Measurements from ENCODE around the gene ITPK1.

ITPK1 gene

DNA sequence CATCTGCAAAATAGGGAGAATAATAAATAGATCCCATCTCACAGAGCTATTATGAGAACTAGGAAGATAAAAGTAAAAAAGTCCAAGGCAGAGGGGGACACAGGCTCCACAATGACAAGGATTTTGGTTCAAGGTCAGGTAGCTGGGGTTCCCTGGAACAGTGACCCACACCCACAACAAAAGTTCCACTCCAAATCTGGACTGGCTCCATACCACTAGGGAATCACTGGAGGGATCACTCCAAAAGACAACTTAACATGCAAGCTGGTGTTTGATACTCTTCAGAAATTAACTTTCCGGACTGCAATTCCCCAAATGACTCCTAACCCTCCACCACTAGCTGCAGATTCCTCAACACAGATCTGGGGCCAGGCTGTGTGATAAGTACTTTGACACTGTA, 54.9 kb downstream of the ITPK1 start:
- H3K4me3 ChIP-seq (replicated peaks in 1 of 2; ENCODE audit: low read depth in 2 of 2, low read length in 2 of 2): no peak overlapping the region
- TF ChIP-seq, protein P1, sequence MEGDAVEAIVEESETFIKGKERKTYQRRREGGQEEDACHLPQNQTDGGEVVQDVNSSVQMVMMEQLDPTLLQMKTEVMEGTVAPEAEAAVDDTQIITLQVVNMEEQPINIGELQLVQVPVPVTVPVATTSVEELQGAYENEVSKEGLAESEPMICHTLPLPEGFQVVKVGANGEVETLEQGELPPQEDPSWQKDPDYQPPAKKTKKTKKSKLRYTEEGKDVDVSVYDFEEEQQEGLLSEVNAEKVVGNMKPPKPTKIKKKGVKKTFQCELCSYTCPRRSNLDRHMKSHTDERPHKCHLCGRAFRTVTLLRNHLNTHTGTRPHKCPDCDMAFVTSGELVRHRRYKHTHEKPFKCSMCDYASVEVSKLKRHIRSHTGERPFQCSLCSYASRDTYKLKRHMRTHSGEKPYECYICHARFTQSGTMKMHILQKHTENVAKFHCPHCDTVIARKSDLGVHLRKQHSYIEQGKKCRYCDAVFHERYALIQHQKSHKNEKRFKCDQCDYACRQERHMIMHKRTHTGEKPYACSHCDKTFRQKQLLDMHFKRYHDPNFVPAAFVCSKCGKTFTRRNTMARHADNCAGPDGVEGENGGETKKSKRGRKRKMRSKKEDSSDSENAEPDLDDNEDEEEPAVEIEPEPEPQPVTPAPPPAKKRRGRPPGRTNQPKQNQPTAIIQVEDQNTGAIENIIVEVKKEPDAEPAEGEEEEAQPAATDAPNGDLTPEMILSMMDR (IDR thresholded peaks at IDR 0.05; ENCODE audit: low read depth, low read length): no peak
- DNase-seq (ENCODE audit: low read depth in 2 of 2): no peak

DNA sequence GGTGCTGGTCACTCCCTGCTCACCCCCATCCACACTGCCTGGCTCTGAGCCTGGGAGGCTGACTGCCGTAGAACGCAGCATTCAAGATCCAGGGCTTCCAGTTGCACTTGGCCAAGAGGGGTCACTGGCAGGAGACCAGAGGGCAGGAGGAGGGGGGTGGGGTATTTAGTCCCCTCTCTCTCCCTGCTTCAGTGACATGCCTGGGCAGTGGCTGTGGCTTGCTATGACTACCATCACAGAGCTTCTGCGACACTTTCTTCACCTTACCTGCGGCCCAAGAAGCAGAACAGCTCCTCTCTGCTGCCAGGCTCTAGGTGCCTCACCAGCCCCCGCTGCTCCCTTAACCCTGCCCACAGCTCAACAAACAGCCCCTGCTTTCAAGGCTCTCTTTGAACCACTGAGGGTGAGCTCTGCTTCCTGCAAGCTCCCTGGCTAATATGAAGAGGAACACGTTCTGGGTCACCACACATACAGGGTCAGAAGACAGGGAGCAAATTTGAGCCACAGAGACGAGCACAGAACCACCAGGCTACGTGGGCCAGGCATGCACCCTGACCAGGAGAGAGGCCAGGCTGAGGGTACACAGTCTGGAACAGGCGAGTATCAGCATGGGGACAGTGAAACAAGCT, 55.7 kb downstream of the ITPK1 start:
- H3K4me3 ChIP-seq (replicated peaks in 1 of 2; ENCODE audit: low read depth in 2 of 2, low read length in 2 of 2): no peak overlapping the region
- TF ChIP-seq, protein P1 (IDR thresholded peaks at IDR 0.05; ENCODE audit: low read depth, low read length): no peak
- DNase-seq (ENCODE audit: low read depth in 2 of 2): no peak

DNA sequence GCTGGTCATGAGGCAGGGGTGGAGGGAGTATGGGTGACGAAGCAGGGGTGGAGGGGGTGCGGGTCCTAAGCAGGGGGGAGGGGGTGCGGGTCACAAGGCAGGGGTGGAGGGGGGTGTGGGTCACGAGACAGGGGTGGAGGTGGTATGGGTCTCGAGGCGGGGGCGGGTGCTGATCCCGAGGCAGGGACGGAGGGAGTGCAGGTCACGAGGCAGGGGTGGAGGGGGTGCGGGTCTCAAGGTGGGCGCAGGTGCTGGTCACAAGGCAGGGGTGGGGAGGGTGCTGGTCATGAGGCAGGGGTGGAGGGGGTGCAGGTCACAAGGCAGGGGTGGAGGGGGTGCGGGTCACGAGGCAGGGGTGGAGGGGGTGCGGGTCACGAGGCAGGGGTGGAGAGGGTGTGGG, 56.5 kb downstream of the ITPK1 start:
- no peak overlapping the region for H3K4me3 ChIP-seq (replicated peaks in 1 of 2; ENCODE audit: low read depth in 2 of 2, low read length in 2 of 2)
- no peak for DNase-seq (ENCODE audit: low read depth in 2 of 2)
- TF ChIP-seq, protein P1 (IDR thresholded peaks at IDR 0.05; ENCODE audit: low read depth, low read length): no peak

DNA sequence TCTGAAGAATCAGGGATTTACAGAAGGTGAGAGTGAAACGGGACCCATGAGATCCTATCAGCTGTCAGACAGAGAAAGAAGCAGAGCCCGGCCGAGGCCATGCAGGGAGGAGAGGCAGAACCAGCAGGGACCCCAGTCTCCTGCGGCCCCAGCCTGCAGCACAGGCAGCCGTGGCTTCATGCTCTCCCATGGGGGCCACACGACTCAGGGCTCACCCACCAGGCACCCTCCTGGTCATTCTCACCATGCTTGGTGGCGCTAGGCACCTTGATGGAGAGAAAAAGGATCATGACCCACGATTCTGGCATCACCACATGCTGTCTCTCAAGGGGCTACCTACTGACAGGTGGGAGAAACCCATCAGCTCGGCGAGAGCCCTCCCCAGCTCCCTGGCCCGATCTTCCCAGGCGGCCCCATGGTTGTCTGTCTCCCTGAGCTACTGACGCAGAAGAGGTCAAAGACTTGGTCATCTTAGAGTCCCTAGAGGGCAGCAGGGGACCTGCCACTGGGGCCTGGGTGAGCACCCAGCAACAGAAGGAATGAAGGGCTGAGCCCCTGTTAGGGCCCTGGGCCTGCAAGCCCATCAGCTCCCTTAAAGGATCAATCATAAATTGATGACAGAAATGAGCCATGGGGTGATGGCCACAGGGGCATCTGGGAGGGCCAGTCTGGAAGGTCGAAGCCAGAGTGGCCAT, 58.0 kb downstream of the ITPK1 start:
- H3K4me3 ChIP-seq (replicated peaks in 1 of 2; ENCODE audit: low read depth in 2 of 2, low read length in 2 of 2): no peak overlapping the region
- no peak for DNase-seq (ENCODE audit: low read depth in 2 of 2)
- TF ChIP-seq, protein P1 (IDR thresholded peaks at IDR 0.05; ENCODE audit: low read depth, low read length): no peak

DNA sequence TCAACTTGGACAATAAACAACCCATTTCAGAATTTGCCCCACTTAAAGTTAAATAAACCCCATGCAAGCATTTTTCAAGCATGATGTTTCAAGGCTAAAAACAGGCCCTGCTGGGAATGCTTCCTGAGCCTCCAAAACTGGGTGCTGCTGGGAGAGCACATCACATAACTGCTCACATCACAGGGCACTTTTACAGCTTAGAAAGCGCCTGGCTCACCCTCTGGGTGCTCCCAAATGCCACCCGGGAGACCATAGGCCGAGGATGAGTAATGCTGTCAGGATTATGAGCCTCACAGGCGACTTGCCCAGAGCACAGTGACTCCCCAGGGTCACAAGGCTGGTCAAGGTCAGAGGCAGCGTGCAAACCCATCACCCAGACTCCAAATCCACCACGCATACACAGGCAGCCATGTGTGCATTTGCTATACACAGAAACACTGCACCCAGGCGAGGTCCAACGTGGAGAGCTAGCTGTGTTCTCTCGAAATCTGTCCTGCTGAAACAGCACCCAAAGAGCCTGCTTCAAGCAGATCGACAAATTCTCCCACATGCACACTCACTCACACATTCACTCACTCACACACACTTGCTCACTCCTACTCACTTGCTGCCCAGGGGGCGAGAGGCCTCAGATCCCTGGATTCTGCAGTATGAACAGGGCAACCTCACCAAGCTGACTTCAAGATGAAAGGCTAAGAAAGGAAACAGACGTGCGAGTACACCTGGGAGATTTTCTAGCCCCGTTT, 58.7 kb downstream of the ITPK1 start:
- no peak for DNase-seq (ENCODE audit: low read depth in 2 of 2)
- no peak overlapping the region for H3K4me3 ChIP-seq (replicated peaks in 1 of 2; ENCODE audit: low read depth in 2 of 2, low read length in 2 of 2)
- TF ChIP-seq, protein P1 (IDR thresholded peaks at IDR 0.05; ENCODE audit: low read depth, low read length): no peak

DNA sequence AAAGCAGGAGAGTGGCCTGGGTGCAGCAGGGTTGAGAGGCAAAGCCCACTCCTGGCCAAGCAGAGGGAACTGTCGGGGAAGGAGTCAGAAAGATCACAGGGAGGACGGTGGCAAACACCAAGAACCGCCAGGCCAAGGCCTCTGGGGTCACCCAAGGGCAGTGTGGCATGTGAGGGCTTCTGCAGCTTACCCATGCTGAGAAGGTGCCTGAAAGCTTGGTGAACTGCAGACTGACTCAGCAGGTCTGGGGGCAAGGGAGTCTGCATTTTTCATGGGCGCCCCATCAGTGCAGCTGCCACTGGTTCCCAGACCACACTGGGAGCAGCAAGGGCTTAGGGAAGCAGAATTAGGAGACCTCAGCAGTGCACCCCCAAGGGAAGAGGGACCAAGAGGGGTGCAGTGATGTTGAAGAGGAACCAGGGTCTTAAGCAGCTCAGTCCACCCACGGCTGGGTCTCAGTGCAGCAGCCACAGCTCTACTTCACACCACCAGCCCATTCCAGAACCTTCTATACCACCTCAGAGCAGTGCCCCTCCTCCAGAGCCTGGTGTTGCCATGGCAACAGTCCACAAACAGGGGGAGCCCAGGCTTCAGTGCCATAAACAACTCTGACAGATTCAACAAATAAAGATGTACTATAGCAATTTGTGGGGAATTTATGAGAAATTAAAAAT, 59.4 kb downstream of the ITPK1 start:
- H3K4me3 ChIP-seq (replicated peaks in 1 of 2; ENCODE audit: low read depth in 2 of 2, low read length in 2 of 2): no peak overlapping the region
- peak; percentile 38 to 63 for DNase-seq (ENCODE audit: low read depth in 2 of 2)
- TF ChIP-seq, protein P1 (IDR thresholded peaks at IDR 0.05; ENCODE audit: low read depth, low read length): no peak

Data from cardiac fibroblast (primary cell).